ENCODE measurements around the gene GSTO1. TPM values are rescaled to one million over a fixed set of nuclear protein-coding genes. Genes with fewer than 3 reads are reported as not detected.

GSTO1 gene
- total and polyA plus RNA-seq, 2 experiments from 2014 or later = 52.5 to 182 TPM

DNA sequence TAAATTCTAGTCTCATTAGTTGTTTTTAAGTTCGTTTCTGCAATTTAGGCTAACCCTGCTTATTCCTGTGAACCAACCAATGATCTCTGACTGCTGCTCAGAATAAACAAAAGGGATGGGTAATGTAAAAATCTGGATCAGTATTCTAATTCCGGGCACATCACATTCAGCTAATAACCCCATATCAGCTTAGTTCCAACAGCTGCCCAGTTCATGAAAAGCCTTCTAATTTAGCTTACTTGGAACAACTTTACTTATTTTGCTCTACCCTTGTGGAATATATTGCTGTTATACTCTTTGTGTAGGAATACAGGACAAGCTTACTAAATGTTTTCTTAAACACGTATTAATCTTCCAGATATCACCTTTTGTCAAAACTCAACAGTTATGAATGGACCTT, 18.9 kb upstream of the GSTO1 start (continued):
- TF ChIP-seq, protein P1, sequence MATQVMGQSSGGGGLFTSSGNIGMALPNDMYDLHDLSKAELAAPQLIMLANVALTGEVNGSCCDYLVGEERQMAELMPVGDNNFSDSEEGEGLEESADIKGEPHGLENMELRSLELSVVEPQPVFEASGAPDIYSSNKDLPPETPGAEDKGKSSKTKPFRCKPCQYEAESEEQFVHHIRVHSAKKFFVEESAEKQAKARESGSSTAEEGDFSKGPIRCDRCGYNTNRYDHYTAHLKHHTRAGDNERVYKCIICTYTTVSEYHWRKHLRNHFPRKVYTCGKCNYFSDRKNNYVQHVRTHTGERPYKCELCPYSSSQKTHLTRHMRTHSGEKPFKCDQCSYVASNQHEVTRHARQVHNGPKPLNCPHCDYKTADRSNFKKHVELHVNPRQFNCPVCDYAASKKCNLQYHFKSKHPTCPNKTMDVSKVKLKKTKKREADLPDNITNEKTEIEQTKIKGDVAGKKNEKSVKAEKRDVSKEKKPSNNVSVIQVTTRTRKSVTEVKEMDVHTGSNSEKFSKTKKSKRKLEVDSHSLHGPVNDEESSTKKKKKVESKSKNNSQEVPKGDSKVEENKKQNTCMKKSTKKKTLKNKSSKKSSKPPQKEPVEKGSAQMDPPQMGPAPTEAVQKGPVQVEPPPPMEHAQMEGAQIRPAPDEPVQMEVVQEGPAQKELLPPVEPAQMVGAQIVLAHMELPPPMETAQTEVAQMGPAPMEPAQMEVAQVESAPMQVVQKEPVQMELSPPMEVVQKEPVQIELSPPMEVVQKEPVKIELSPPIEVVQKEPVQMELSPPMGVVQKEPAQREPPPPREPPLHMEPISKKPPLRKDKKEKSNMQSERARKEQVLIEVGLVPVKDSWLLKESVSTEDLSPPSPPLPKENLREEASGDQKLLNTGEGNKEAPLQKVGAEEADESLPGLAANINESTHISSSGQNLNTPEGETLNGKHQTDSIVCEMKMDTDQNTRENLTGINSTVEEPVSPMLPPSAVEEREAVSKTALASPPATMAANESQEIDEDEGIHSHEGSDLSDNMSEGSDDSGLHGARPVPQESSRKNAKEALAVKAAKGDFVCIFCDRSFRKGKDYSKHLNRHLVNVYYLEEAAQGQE (IDR thresholded peaks at IDR 0.05; ENCODE audit: unreplicated experiment) = no peak
- TF ChIP-seq, protein P2, sequence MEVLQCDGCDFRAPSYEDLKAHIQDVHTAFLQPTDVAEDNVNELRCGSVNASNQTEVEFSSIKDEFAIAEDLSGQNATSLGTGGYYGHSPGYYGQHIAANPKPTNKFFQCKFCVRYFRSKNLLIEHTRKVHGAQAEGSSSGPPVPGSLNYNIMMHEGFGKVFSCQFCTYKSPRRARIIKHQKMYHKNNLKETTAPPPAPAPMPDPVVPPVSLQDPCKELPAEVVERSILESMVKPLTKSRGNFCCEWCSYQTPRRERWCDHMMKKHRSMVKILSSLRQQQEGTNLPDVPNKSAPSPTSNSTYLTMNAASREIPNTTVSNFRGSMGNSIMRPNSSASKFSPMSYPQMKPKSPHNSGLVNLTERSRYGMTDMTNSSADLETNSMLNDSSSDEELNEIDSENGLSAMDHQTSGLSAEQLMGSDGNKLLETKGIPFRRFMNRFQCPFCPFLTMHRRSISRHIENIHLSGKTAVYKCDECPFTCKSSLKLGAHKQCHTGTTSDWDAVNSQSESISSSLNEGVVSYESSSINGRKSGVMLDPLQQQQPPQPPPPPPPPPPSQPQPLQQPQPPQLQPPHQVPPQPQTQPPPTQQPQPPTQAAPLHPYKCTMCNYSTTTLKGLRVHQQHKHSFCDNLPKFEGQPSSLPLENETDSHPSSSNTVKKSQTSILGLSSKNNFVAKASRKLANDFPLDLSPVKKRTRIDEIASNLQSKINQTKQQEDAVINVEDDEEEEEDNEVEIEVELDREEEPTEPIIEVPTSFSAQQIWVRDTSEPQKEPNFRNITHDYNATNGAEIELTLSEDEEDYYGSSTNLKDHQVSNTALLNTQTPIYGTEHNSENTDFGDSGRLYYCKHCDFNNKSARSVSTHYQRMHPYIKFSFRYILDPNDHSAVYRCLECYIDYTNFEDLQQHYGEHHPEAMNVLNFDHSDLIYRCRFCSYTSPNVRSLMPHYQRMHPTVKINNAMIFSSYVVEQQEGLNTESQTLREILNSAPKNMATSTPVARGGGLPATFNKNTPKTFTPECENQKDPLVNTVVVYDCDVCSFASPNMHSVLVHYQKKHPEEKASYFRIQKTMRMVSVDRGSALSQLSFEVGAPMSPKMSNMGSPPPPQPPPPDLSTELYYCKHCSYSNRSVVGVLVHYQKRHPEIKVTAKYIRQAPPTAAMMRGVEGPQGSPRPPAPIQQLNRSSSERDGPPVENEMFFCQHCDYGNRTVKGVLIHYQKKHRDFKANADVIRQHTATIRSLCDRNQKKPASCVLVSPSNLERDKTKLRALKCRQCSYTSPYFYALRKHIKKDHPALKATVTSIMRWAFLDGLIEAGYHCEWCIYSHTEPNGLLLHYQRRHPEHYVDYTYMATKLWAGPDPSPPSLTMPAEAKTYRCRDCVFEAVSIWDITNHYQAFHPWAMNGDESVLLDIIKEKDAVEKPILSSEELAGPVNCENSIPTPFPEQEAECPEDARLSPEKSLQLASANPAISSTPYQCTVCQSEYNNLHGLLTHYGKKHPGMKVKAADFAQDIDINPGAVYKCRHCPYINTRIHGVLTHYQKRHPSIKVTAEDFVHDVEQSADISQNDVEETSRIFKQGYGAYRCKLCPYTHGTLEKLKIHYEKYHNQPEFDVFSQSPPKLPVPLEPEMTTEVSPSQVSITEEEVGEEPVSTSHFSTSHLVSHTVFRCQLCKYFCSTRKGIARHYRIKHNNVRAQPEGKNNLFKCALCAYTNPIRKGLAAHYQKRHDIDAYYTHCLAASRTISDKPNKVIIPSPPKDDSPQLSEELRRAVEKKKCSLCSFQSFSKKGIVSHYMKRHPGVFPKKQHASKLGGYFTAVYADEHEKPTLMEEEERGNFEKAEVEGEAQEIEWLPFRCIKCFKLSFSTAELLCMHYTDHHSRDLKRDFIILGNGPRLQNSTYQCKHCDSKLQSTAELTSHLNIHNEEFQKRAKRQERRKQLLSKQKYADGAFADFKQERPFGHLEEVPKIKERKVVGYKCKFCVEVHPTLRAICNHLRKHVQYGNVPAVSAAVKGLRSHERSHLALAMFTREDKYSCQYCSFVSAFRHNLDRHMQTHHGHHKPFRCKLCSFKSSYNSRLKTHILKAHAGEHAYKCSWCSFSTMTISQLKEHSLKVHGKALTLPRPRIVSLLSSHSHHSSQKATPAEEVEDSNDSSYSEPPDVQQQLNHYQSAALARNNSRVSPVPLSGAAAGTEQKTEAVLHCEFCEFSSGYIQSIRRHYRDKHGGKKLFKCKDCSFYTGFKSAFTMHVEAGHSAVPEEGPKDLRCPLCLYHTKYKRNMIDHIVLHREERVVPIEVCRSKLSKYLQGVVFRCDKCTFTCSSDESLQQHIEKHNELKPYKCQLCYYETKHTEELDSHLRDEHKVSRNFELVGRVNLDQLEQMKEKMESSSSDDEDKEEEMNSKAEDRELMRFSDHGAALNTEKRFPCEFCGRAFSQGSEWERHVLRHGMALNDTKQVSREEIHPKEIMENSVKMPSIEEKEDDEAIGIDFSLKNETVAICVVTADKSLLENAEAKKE (CRISPR knock-in tag; IDR thresholded peaks at IDR 0.05) = no peak
- TF ChIP-seq ZNF114 (CRISPR knock-in tag; IDR thresholded peaks at IDR 0.05) (no peak), JUNB (IDR thresholded peaks at IDR 0.05; ENCODE audit: unreplicated experiment) (no peak)

DNA sequence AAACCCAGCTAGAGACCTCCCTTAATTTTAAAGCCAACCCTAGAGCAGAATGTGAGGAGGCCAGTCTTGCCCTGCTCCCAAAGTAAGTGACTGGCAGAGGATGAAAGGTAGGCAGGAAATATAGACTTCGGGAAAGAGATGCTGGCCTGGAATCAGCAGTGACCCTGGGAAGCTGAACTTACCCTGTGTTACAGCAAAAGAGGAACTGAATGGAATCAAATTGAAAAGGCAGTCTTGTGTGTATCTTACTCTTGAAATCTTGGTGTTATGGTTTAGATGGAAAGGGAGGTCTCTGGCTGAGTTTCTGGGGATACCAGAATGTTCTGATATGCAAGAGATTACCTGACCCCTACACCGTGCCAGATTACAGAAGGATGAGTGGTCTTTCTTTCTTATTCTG, 14.6 kb upstream of the GSTO1 start:
- H3K27ac ChIP-seq (ENCODE audit: low read depth) = no peak overlapping the region
- H3K9me3 Mint-ChIP-seq = peaks cover 14% of the 10 kb centered on the region; the same call in 2 of the 3 replicates
- no peaks in the 10 kb centered on the region for H3K4me1 Mint-ChIP-seq
- H3K4me3 Mint-ChIP-seq = no peak overlapping the region
- no peaks in the 10 kb centered on the region for H3K36me3 ChIP-seq (ENCODE audit: insufficient read depth)
- H3K27ac Mint-ChIP-seq = no peak overlapping the region
- H3K9me2 ChIP-seq (ENCODE audit: insufficient read depth) = no peaks in the 10 kb centered on the region
- H3K4me2 ChIP-seq = no peak overlapping the region
- DNase-seq (ENCODE audit: low spot score) (no peak), ATAC-seq (no peak)
- H4K20me1 ChIP-seq (replicated peaks; ENCODE audit: insufficient read depth) = no peaks in the 10 kb centered on the region
- no peaks in the 10 kb centered on the region for H3K4me1 ChIP-seq (ENCODE audit: insufficient read depth)
- no peaks in the 10 kb centered on the region for H3F3A ChIP-seq (replicated peaks; ENCODE audit: low read depth)
- H2AFZ ChIP-seq = no peak overlapping the region
- no peaks in the 10 kb centered on the region for H3K79me2 ChIP-seq (replicated peaks; ENCODE audit: insufficient read depth)
- no peaks in the 10 kb centered on the region for H3K27me3 Mint-ChIP-seq (ENCODE audit: insufficient read depth, low read depth, poor library complexity)
- peaks cover 11% of the 10 kb centered on the region; the same call in 2 of the 3 replicates for H3K36me3 Mint-ChIP-seq (ENCODE audit: low read depth)
- H3K4me3 ChIP-seq = no peak overlapping the region
- H3K27me3 ChIP-seq (ENCODE audit: insufficient read depth) = no peaks in the 10 kb centered on the region
- TF ChIP-seq POLR2AphosphoS5 (IDR thresholded peaks at IDR 0.05; ENCODE audit: low read depth) = no peak
- TF ChIP-seq ZNF114 (CRISPR knock-in tag; IDR thresholded peaks at IDR 0.05) = no peak
- no peak for TF ChIP-seq NANOG (IDR thresholded peaks at IDR 0.05; ENCODE audit: borderline replicate concordance)
- TF ChIP-seq EZH2phosphoT487 (IDR thresholded peaks at IDR 0.05; ENCODE audit: unreplicated experiment) = no peak
- TF ChIP-seq JUNB (IDR thresholded peaks at IDR 0.05; ENCODE audit: unreplicated experiment) = no peak
- no peak for TF ChIP-seq EZH2 (IDR thresholded peaks at IDR 0.05; ENCODE audit: low read depth, unreplicated experiment)
- TF ChIP-seq STAT1 (IDR thresholded peaks at IDR 0.05; ENCODE audit: unreplicated experiment) = no peak
- TF ChIP-seq CREB1 (CRISPR knock-in tag; IDR thresholded peaks at IDR 0.05; ENCODE audit: low read depth) = no peak
- TF ChIP-seq, protein P3, sequence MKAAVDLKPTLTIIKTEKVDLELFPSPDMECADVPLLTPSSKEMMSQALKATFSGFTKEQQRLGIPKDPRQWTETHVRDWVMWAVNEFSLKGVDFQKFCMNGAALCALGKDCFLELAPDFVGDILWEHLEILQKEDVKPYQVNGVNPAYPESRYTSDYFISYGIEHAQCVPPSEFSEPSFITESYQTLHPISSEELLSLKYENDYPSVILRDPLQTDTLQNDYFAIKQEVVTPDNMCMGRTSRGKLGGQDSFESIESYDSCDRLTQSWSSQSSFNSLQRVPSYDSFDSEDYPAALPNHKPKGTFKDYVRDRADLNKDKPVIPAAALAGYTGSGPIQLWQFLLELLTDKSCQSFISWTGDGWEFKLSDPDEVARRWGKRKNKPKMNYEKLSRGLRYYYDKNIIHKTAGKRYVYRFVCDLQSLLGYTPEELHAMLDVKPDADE (IDR thresholded peaks at IDR 0.05) = no peak

Measured in GM23338 (cell line).